Adrenal gland (tissue), 5 donors: ENCODE measurements around the gene TOR4A.

ENCODE experiments used
- CTCF ChIP-seq, 6 experiments: fragments of 450-650 bp in 4 of 6; fragments of 200-600 bp in 2 of 6; sonication (generic) in 1 of 6; IDR thresholded peaks; 1 replicate in 5 of 6; 2 replicates in 1 of 6; pipeline versions ENCODE4 v1.5.1 to v1.8.0; 2016 to 2021; ENCODE audit warnings: antibody characterized with exemption in 6 of 6, mild to moderate bottlenecking in 2 of 6, moderate library complexity in 1 of 6
- POLR2A ChIP-seq, 2 donors: fragments of 450-650 bp; IDR thresholded peaks; one replicate each; pipeline ENCODE4 v1.6.1; 2017; ENCODE audit warnings: antibody characterized with exemption in 2 of 2, mild to moderate bottlenecking in 2 of 2, moderate library complexity in 1 of 2
- donor health status: DM: no; HTN: no; CAD: no.

GRCh38 chr9:137275203-137275587 is 2.3 kb upstream of the TOR4A start:
- TF ChIP-seq CTCF (IDR thresholded peaks at IDR 0.05) (no peak), POLR2A (IDR thresholded peaks at IDR 0.05) (no peak)
